H1 (cell line): Measurements from ENCODE around the gene DOCK3. TPM values are rescaled to one million over a fixed set of nuclear protein-coding genes. Genes with fewer than 3 reads are reported as not detected.

Experiments used
- SP1 ChIP-seq: IDR thresholded peaks from 2 replicates; pipeline ENCODE4 v1.6.1; 2011; ENCODE audit warnings: low read depth, low read length
- polyA plus RNA-seq, 7 experiments: library from polyadenylated mRNA; depleted of rRNA in 3 of 7; stranded (reverse) in 5 of 7; unstranded in 2 of 7; fragments of >200 nt in 5 of 7; fragments of 200-250 nt in 2 of 7; gene quantifications; 1 replicate in 5 of 7; 2 replicates in 1 of 7; 4 replicates in 1 of 7; pipeline versions ENCODE4 v1.2.1 to v1.2.3, GENCODE V29; 2011 to 2013; ENCODE audit warnings: missing spikeins in 2 of 7, mixed read lengths in 2 of 7
- total RNA-seq: library from RNA; stranded (reverse); fragmentation: NEBNext Ultra II Directional; extraction: Animal tissue kit (Norgen Biotek cat#: 25700); gene quantifications from 2 replicates; pipeline ENCODE4 v1.2.1, GENCODE V29; 2021

Gene DOCK3
- total and polyA plus RNA-seq, 2 of the 8 experiments (the other 6 are each of a cell fraction or from before 2014, with no cell fraction given), result 2.7 to 5.0 TPM

DNA sequence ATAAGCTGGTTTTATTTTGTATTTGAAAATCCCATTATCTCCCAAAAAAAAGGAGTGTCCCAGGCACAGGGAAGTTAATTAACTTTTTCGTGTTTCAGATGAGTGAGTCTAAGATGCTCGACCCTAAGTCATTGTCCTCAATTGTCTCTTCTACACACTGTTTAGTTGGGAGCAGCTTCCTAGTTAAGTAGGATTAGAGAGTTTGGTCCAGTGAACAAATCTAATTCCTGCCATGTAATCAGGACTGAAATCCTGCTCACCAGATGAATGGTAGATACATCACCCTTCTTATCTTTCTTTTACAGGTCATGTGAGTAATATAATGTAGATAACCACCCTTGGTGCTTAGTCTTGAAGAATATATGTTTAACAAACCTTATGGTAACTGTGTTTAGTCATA, 481.4 kb downstream of the DOCK3 start (continued):
- no peak for TF ChIP-seq SP1
- TF ChIP-seq, all 59 proteins: peak for 0
